Right lobe of liver (tissue), 6 donors: ENCODE results near the gene CRYL1. TPM values are rescaled to one million over a fixed set of nuclear protein-coding genes. Genes with fewer than 3 reads are reported as not detected.

ENCODE experiments used
- ATAC-seq, 4 donors: fragments of 200-7000 bp; cut with Tn5 transposase; one replicate each; pipeline ENCODE4 v1.9.1; 2020; ENCODE audit warnings: mild to moderate bottlenecking in 4 of 4, moderate library complexity in 4 of 4
- DNase-seq, 3 donors: peaks; one replicate each; pipeline ENCODE4 v3.0.0-alpha.2; 2020
- H3K27ac ChIP-seq, 3 donors: fragments of 200-600 bp; one replicate each; pipeline ENCODE4 v1.8.0; 2022
- H3K27me3 ChIP-seq, 2 donors: fragments of 200-600 bp; one replicate each; pipeline ENCODE4 v1.8.0; 2022
- H3K36me3 ChIP-seq, 4 donors: fragments of 200-600 bp; sonication (generic) in 1 of 4; one replicate each; pipeline versions ENCODE4 v1.5.1 to v1.8.0; 2017 to 2022; ENCODE audit warnings: control low read depth in 1 of 4
- H3K4me1 ChIP-seq, 4 donors: fragments of 200-600 bp; sonication (generic) in 1 of 4; one replicate each; pipeline versions ENCODE4 v1.5.1 to v1.8.0; 2017 to 2022; ENCODE audit warnings: control low read depth in 1 of 4
- H3K4me3 ChIP-seq, 3 donors: fragments of 200-600 bp; one replicate each; pipeline ENCODE4 v1.8.0; 2022
- H3K9me3 ChIP-seq, 4 donors: fragments of 200-600 bp; sonication (generic) in 1 of 4; one replicate each; pipeline versions ENCODE4 v1.5.1 to v1.8.0; 2017 to 2022; ENCODE audit warnings: control low read depth in 1 of 4
- POLR2A ChIP-seq: fragments of 450-650 bp; IDR thresholded peaks from one replicate; pipeline ENCODE4 v1.6.1; 2017; ENCODE audit warnings: antibody characterized with exemption, mild to moderate bottlenecking
- WGBS: methylation state at CpG from one replicate; pipeline ENCODE4 v1.1.6; 2018; ENCODE audit warnings: low coverage, low lambda C conversion rate; ENCODE audit not compliant: insufficient coverage; ENCODE audit errors: missing lambda C conversion rate; 5-methylcytosine and 5-hydroxymethylcytosine counted together
- intact Hi-C, 2 donors: fragments of 100-400 bp; cut with DNase I; formaldehyde crosslinking; loops; one replicate each; pipeline versions ENCODE4 v1.11.2 to v1.14.1; 2022
- total RNA-seq, 6 experiments: library from RNA; depleted of rRNA in 2 of 6; stranded (reverse); fragments of >200 nt in 2 of 6; fragmentation: NEBNext Ultra II Directional in 3 of 6; extraction: Animal tissue kit (Norgen Biotek cat#: 25700) in 3 of 6; gene quantifications; one replicate each; pipeline versions ENCODE4 v1.1.0 to v1.2.4, GENCODE V29; 2016 to 2023
- TF ChIP-seq, protein P1 (sequence below), 4 donors: fragments of 200-600 bp in 3 of 4; fragments of 450-650 bp in 1 of 4; IDR thresholded peaks; one replicate each; pipeline versions ENCODE4 v1.5.1 to v1.8.0; 2016 to 2022; ENCODE audit warnings: antibody characterized with exemption in 4 of 4, mild to moderate bottlenecking in 2 of 4
- donor health status: DM: no; HTN: yes; CAD: no.
- donor health status: DM: no; HTN: no; CAD: no.
- donor health status: DM: no; HTN: no; CAD: no.
- donor health status: DM: no; HTN: yes; CAD: no.
- donor health status: DM: no; HTN: yes; CAD: no.

Gene CRYL1
- total RNA-seq, 6 experiments from 2014 or later: 111 to 185 (median 151) TPM

DNA sequence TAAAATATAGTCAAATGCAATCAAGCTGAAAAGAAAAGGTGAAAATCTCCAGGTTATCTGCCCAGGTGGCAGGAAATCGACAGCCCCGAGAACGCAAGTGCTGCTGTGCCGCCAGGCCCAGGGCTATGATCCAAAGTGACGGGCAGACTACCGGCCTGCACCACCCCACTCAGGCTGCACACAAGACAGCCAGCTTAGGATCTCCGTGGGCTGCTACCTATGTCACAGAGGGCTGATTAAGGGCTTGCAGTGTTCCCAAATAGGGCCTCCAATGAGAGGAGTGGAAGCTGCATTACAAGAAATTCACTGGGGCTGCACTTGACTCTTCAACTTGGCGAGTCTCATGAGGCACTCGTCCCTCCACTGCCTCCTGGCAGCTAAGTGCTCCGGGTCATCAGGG is 121.8 kb downstream of the CRYL1 start:
- no peak for TF ChIP-seq POLR2A
- TF ChIP-seq, protein P1, sequence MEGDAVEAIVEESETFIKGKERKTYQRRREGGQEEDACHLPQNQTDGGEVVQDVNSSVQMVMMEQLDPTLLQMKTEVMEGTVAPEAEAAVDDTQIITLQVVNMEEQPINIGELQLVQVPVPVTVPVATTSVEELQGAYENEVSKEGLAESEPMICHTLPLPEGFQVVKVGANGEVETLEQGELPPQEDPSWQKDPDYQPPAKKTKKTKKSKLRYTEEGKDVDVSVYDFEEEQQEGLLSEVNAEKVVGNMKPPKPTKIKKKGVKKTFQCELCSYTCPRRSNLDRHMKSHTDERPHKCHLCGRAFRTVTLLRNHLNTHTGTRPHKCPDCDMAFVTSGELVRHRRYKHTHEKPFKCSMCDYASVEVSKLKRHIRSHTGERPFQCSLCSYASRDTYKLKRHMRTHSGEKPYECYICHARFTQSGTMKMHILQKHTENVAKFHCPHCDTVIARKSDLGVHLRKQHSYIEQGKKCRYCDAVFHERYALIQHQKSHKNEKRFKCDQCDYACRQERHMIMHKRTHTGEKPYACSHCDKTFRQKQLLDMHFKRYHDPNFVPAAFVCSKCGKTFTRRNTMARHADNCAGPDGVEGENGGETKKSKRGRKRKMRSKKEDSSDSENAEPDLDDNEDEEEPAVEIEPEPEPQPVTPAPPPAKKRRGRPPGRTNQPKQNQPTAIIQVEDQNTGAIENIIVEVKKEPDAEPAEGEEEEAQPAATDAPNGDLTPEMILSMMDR (IDR thresholded peaks at IDR 0.05): no peak
- no peaks in the 10 kb centered on the region for H3K27me3 ChIP-seq
- no peaks in the 10 kb centered on the region for H3K9me3 ChIP-seq
- peaks cover 0 to 52% (median 12%) of the 10 kb centered on the region in 4 donors for H3K36me3 ChIP-seq
- intact Hi-C loops: no loop called here
- DNase-seq: no peak
- no peak overlapping the region for H3K27ac ChIP-seq
- H3K4me3 ChIP-seq: no peak overlapping the region
- 100% methylated on average over 1 of the region's 10 CpGs for WGBS
- ATAC-seq: no peak
- no peaks in the 10 kb centered on the region for H3K4me1 ChIP-seq

DNA sequence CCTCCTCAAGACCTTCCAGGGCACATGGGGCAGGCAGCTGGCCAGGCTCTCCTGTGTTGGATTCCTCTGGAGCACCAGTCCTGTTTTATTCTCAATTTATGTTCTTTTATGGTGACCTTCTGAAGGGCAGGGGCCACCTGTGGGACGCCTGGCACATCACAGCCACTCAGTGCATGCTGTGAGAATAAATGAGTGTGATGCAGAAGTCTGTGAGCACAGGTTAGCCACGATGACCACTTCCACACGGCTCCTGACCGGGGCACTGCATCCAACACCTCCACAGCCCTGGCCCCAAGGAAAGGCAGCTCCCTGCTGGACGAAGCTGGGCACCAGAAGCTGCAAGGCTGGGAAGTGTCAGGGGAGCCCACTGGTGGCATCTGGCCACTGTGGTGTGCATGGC is 122.8 kb downstream of the CRYL1 start:
- Histone ChIP-seq H3K4me1 (no peaks in the 10 kb centered on the region), H3K36me3 (peaks cover 0 to 52% (median 12%) of the 10 kb centered on the region in 4 donors), H3K27ac (no peak overlapping the region), H3K4me3 (no peak overlapping the region), H3K27me3 (no peaks in the 10 kb centered on the region), H3K9me3 (no peaks in the 10 kb centered on the region)
- DNase-seq (no peak), ATAC-seq (no peak)
- intact Hi-C loops: no loop called here
- no peak for TF ChIP-seq POLR2A
- TF ChIP-seq, protein P1 (IDR thresholded peaks at IDR 0.05): no peak
- 93% methylated on average over 4 of the region's 5 CpGs for WGBS

DNA sequence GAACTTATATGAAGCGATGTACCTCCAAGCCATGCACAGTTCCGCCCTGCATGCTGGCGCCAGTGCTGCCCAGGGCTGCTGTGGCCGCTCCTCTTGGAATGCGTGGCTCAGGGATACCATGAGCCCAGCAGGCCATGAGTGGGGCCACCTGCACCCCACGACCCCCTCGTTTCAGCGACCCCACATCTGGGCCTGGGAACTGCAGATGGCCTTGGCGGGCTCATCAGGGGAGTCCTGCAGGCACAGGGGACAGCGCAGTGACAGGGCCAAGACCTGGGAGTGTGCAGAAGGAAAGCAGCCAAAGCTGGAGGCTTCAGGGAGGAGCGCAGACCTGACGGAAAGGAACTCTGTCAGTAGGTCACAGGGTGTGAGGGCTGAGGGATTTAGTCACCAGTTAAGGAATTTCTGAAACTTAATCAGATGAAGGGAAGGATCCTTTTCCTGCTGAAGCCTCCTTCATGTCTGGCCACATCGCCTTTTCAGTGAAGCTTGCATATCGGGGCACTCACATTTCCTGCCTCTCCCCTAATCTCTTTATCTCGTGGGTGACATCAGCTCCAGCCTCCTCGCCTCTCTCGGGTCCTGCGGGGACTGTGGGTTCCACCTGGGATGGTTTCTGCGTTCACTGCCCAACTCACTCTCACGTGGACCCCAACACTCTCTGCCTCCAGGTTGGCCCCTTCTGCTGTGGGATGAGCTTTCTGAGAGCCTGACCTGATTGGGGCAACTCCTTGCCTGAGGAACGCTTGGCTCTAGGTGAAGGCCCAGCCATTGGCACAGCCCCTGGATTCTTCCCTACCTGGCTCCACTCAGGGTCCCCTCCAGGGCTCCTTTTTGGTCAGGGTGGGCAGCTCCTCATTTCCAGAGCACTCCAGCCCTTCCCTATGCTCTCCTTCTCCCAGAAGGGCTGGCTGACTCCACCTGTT is 123.5 kb downstream of the CRYL1 start:
- DNase-seq: no peak
- Histone ChIP-seq H3K36me3 (peaks cover 0 to 46% (median 9%) of the 10 kb centered on the region in 4 donors), H3K27me3 (no peaks in the 10 kb centered on the region), H3K9me3 (no peaks in the 10 kb centered on the region), H3K4me3 (no peak overlapping the region), H3K27ac (no peak overlapping the region), H3K4me1 (no peaks in the 10 kb centered on the region)
- intact Hi-C loops: no loop called here
- TF ChIP-seq, protein P1 (IDR thresholded peaks at IDR 0.05): no peak
- no peak for TF ChIP-seq POLR2A
- WGBS: 74% methylated on average over 14 of the region's 21 CpGs
- peak in 1 of 4 donors; percentile 4 for ATAC-seq

DNA sequence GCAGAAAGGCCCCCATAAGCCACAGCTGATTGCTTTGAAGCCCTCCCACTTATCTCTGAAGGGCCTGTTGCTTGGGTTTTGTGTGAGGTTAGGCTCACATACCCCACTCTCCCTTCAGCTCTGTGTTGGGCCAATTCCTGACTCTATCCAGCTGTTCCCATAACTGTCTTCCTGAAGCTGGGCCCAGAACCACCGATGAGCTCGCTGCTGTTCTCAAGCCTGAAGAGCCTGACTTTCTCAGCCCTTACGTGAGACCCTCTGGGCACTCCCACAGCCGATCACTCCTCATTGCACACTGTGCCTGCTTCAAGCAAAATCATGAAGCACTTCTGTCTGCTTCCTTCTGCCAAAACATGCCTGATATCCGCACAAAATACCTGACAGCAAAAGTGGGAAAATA is 124.1 kb downstream of the CRYL1 start:
- intact Hi-C loops: no loop called here
- no peaks in the 10 kb centered on the region for H3K4me1 ChIP-seq
- no peaks in the 10 kb centered on the region for H3K9me3 ChIP-seq
- DNase-seq: no peak
- no peak for TF ChIP-seq POLR2A
- peaks cover 0 to 39% (median 9%) of the 10 kb centered on the region in 4 donors for H3K36me3 ChIP-seq
- no peak overlapping the region for H3K4me3 ChIP-seq
- no peaks in the 10 kb centered on the region for H3K27me3 ChIP-seq
- ATAC-seq: no peak
- no peak overlapping the region for H3K27ac ChIP-seq
- 96% methylated on average over 5 of the region's 5 CpGs for WGBS

DNA sequence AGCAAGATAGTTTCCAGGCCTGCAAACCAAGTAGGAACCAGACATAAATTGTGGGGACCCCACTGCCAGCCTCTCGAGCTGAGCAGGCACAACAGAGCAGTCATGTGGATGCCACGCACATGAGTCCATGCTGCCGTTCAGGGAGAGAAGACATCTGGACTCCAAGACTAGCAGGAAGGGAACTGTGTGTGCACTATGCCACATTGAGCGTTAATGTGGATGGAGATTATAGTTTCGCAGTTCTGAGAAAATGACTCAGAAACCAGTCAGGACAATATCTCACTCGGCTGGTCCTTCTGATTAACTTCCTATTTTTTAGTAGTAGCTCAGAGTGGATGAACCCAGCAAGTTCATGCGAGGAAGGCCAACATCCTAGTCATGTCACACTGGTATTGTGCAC is 124.9 kb downstream of the CRYL1 start:
- no peak overlapping the region for H3K27ac ChIP-seq
- no peaks in the 10 kb centered on the region for H3K4me1 ChIP-seq
- DNase-seq (no peak), ATAC-seq (no peak)
- intact Hi-C loops: no loop called here
- H3K27me3 ChIP-seq: no peaks in the 10 kb centered on the region
- no peak for TF ChIP-seq POLR2A
- TF ChIP-seq, protein P1 (IDR thresholded peaks at IDR 0.05): no peak
- peaks cover 0 to 33% (median 9%) of the 10 kb centered on the region in 4 donors for H3K36me3 ChIP-seq
- WGBS: 10% methylated on average over 3 of the region's 7 CpGs
- no peak overlapping the region for H3K4me3 ChIP-seq
- H3K9me3 ChIP-seq: no peaks in the 10 kb centered on the region
